Measurements from ENCODE around the gene MINDY4.

MINDY4 gene

DNA sequence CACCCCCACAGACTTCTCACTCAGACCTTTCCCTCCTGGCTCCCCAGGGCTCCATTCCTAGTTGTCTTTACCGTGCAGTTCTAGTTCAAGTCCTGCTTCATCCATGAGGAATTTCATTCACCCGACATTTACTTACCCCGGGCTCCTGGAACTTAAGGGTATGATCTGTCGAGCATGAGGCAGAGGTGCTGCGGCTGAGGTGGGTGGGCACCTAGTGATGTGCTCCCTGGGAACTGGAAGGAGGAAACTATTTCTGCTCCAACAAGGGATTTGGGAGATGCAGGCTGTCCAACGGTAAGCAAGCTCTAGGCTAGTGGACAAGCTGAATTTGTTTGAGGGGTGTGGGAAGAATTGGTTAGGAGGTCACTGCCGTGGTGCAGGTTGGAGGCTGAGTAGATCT is 110.2 kb downstream of the MINDY4 start:
- H3K27ac Mint-ChIP-seq: no peak overlapping the region
- no peaks in the 10 kb centered on the region for H3K4me1 Mint-ChIP-seq (ENCODE audit: low read depth)
- no peak overlapping the region for H3K4me3 Mint-ChIP-seq
- no peaks in the 10 kb centered on the region for H3K36me3 Mint-ChIP-seq (ENCODE audit: low read depth)
- H3K9me3 Mint-ChIP-seq: no peaks in the 10 kb centered on the region
- H3K27me3 Mint-ChIP-seq (ENCODE audit: low read depth): peaks cover 4% of the 10 kb centered on the region

DNA sequence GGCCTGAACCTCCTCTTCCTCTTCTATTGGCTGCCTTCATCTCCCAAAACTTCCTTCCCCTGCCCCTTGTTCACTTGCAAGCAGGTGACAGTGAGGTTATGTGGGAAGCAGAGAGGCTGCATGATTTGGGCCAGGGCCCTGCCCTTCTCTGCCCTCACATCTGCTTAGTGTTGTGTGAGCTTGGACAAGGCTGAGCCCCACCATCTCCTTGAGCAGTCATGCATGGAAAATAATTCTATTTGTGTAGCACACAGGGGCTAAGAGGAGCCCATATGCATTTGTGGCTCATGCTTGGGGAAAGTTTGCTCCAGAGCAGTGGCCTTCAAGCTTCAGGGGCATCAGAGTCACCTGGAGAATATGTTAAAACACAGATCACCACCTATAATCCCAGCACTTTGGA is 113.7 kb downstream of the MINDY4 start:
- H3K27me3 Mint-ChIP-seq (ENCODE audit: low read depth): no peaks in the 10 kb centered on the region
- no peak overlapping the region for H3K4me3 Mint-ChIP-seq
- H3K4me1 Mint-ChIP-seq (ENCODE audit: low read depth): no peaks in the 10 kb centered on the region
- H3K27ac Mint-ChIP-seq: no peak overlapping the region
- H3K36me3 Mint-ChIP-seq (ENCODE audit: low read depth): no peaks in the 10 kb centered on the region
- H3K9me3 Mint-ChIP-seq: no peaks in the 10 kb centered on the region

DNA sequence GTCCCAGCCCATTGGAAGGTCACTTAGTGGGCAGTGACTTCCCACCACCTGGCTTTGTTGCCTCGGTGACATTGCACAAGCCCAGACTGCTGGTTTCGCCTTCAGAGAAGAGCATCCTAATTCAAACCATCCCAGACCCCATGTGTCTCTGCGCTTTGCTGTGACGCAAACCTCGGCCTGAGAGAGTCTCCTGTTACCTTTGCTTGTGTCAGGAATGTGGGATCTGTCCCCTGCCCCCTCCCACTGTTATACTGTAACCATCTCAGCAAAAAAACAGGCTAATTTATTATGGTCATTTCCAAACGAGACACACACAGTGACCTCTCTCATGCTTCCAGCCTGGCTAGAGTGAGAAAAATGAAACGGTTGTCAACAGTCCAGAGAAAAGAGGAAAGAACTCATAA is 115.4 kb downstream of the MINDY4 start:
- no peaks in the 10 kb centered on the region for H3K27me3 Mint-ChIP-seq (ENCODE audit: low read depth)
- H3K27ac Mint-ChIP-seq: no peak overlapping the region
- H3K4me3 Mint-ChIP-seq: no peak overlapping the region
- H3K9me3 Mint-ChIP-seq: no peaks in the 10 kb centered on the region
- H3K4me1 Mint-ChIP-seq (ENCODE audit: low read depth): no peaks in the 10 kb centered on the region
- H3K36me3 Mint-ChIP-seq (ENCODE audit: low read depth): no peaks in the 10 kb centered on the region

DNA sequence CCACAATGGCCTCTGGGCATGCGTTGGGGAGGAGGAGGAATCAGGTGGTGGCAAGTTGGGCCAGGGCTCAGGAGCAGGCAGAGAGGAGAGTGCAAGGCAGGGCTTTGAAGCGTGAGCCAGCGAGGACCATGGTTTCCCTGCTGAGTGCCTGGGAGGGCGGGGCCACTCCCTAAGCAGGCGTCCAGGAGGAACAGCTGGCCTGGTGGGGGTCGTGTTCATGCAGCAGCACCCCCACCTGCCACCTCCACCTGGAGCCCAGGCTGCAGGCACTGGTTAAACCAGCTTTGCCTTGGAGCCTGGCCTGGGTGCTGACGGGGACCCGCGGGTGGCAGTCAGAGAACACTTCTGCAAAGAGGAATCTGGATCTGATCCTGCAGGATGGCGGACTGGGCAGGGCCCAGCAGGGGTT is 116.3 kb downstream of the MINDY4 start:
- no peaks in the 10 kb centered on the region for H3K4me1 Mint-ChIP-seq (ENCODE audit: low read depth)
- no peak overlapping the region for H3K4me3 Mint-ChIP-seq
- H3K9me3 Mint-ChIP-seq: no peaks in the 10 kb centered on the region
- H3K36me3 Mint-ChIP-seq (ENCODE audit: low read depth): no peaks in the 10 kb centered on the region
- no peaks in the 10 kb centered on the region for H3K27me3 Mint-ChIP-seq (ENCODE audit: low read depth)
- H3K27ac Mint-ChIP-seq: no peak overlapping the region

DNA sequence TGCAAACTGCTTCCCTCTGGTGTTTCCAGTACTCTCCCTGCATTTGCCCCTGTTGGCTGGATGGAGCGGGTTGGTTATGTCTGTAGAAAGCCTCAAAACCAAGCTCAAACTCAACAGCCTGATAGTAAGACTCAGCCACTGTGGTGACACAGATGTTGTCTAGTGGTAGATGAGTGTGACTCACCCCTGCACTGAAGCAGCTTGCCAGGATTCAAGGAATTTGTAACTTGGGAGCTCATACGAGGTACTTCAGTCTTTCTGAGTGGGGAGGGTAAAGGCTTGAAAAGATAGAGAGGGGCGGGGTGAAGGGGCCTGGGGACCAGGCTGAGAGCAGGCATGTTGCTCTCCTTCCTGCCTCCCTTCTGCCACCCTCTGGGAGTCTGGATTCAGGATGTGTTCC is 117.5 kb downstream of the MINDY4 start:
- H3K27ac Mint-ChIP-seq: no peak overlapping the region
- H3K27me3 Mint-ChIP-seq (ENCODE audit: low read depth): no peaks in the 10 kb centered on the region
- H3K4me3 Mint-ChIP-seq: no peak overlapping the region
- H3K4me1 Mint-ChIP-seq (ENCODE audit: low read depth): no peaks in the 10 kb centered on the region
- no peaks in the 10 kb centered on the region for H3K36me3 Mint-ChIP-seq (ENCODE audit: low read depth)
- H3K9me3 Mint-ChIP-seq: no peaks in the 10 kb centered on the region

DNA sequence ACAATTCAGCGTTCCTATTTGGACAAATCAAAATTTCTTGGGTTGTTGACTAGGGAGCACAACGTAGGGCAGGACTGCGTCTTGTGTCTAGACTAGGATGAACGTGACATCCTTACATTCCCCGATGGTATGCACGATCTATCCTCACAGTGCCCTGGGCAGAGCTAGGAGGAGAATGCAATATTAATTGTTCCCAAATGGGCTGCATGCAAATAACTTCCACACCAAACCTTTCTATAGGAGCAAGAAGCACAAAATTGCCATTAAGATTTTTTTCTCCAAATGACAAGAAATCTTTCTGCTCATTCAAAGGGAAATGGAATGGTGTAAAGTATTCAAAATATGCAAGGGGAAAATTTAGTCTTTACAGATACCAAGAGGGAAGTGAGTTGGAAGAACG is 119.0 kb downstream of the MINDY4 start:
- H3K9me3 Mint-ChIP-seq: no peaks in the 10 kb centered on the region
- H3K36me3 Mint-ChIP-seq (ENCODE audit: low read depth): no peaks in the 10 kb centered on the region
- no peaks in the 10 kb centered on the region for H3K4me1 Mint-ChIP-seq (ENCODE audit: low read depth)
- H3K27ac Mint-ChIP-seq: no peak overlapping the region
- H3K4me3 Mint-ChIP-seq: no peak overlapping the region
- H3K27me3 Mint-ChIP-seq (ENCODE audit: low read depth): no peaks in the 10 kb centered on the region

DNA sequence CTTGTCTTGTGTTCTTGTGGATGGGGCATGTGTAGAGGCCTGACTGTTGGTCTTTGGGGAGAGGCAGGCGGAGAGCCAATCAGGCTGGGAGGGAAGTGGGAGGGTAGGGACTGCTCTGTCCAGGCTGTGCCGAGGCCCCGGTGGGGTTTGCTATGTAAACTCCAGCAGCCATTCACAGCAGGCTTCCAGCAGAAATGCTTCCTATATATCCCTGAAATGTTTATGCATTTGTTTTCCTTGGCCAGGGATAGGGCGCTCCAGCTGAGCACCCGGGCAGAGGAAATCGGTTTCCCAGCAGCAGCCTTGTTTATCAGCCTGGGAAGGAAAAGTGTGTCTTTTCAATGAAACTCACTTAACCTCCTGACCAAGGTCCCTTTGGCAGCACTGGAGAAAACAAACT is 122.1 kb downstream of the MINDY4 start:
- no peaks in the 10 kb centered on the region for H3K4me1 Mint-ChIP-seq (ENCODE audit: low read depth)
- H3K27ac Mint-ChIP-seq: no peak overlapping the region
- no peaks in the 10 kb centered on the region for H3K27me3 Mint-ChIP-seq (ENCODE audit: low read depth)
- no peaks in the 10 kb centered on the region for H3K9me3 Mint-ChIP-seq
- H3K4me3 Mint-ChIP-seq: no peak overlapping the region
- no peaks in the 10 kb centered on the region for H3K36me3 Mint-ChIP-seq (ENCODE audit: low read depth)

DNA sequence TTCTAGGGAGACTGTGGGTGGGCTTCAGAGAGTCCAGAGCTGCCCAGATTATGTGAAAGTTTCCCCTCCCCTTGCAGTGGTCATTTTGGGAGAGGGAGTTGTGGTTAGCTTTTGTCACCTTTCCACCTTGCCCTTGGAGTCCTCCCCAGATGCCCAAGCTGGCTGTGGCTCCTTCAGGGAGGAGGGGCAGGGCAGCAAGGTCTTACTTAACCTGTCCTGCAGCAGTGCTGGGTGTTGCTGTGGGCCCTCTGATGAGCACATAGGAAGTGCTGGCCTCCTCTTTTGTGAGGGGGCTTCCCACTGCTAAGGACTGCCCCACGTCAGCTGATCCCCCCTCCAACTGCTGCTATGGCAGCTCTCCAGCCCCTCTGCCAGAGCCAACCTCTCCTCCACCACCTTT is 122.8 kb downstream of the MINDY4 start:
- no peak overlapping the region for H3K4me3 Mint-ChIP-seq
- H3K27ac Mint-ChIP-seq: no peak overlapping the region
- H3K4me1 Mint-ChIP-seq (ENCODE audit: low read depth): no peaks in the 10 kb centered on the region
- no peaks in the 10 kb centered on the region for H3K9me3 Mint-ChIP-seq
- H3K36me3 Mint-ChIP-seq (ENCODE audit: low read depth): no peaks in the 10 kb centered on the region
- no peaks in the 10 kb centered on the region for H3K27me3 Mint-ChIP-seq (ENCODE audit: low read depth)

DNA sequence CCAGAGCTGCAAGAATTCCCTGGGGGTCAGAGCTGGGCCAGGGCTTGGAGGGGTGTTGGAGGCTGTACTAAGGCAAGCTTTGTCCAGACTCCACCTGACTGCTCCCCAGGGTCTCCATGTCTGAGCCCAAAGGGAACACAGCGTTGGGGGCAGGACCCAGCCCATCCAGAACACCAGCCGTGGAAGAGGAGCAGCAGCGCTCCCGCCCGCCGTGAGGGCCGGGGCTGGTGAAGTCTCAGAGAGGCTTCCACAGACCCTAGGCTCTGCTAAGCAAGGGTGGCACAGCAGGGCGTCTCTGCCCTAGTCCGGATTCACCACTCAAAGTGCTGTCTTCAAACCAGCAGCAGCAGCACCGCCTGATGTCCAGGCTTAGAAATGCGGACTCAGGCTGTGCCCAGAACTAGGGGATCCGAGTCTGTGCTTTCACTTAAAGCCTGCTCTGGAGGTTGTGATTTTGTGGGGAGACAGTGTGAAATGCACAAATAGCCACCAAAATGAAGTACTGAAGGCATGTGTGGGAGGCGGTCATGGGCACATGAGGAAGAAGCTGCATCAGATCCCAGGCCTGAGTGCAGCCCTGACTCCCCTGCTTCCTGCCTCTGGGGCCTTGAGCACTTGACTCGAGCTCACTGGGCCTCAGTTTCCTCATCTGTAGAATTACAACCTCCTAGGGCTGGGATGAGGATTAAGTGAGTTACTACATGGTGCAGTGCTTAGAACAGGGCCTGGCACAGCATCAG is 123.8 kb downstream of the MINDY4 start:
- no peak overlapping the region for H3K4me3 Mint-ChIP-seq
- no peaks in the 10 kb centered on the region for H3K9me3 Mint-ChIP-seq
- no peaks in the 10 kb centered on the region for H3K4me1 Mint-ChIP-seq (ENCODE audit: low read depth)
- no peak overlapping the region for H3K27ac Mint-ChIP-seq
- H3K27me3 Mint-ChIP-seq (ENCODE audit: low read depth): no peaks in the 10 kb centered on the region
- H3K36me3 Mint-ChIP-seq (ENCODE audit: low read depth): no peaks in the 10 kb centered on the region

DNA sequence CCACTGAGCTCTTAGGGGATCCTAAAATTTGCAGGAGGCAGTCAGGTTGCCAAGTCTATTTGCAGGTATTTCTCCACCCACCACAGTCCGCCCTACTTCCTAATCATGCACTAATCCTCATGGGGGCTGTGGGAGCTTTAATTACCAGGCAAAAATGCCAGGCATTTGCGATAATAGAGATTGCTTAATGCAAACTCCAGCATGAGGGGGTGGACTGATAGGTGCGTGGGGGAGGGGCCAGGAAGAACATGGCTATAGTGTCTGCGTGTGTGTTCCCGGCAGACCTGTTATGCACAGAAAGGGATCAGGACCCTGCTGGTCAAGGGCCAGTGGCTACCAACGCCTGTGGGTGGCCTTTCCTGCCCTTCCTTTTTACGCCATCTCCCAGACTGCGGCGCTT is 124.8 kb downstream of the MINDY4 start:
- Mint-ChIP-seq H3K4me1 (ENCODE audit: low read depth) (no peaks in the 10 kb centered on the region), H3K27me3 (ENCODE audit: low read depth) (no peaks in the 10 kb centered on the region), H3K9me3 (no peaks in the 10 kb centered on the region), H3K4me3 (no peak overlapping the region), H3K27ac (no peak overlapping the region), H3K36me3 (ENCODE audit: low read depth) (no peaks in the 10 kb centered on the region)

DNA sequence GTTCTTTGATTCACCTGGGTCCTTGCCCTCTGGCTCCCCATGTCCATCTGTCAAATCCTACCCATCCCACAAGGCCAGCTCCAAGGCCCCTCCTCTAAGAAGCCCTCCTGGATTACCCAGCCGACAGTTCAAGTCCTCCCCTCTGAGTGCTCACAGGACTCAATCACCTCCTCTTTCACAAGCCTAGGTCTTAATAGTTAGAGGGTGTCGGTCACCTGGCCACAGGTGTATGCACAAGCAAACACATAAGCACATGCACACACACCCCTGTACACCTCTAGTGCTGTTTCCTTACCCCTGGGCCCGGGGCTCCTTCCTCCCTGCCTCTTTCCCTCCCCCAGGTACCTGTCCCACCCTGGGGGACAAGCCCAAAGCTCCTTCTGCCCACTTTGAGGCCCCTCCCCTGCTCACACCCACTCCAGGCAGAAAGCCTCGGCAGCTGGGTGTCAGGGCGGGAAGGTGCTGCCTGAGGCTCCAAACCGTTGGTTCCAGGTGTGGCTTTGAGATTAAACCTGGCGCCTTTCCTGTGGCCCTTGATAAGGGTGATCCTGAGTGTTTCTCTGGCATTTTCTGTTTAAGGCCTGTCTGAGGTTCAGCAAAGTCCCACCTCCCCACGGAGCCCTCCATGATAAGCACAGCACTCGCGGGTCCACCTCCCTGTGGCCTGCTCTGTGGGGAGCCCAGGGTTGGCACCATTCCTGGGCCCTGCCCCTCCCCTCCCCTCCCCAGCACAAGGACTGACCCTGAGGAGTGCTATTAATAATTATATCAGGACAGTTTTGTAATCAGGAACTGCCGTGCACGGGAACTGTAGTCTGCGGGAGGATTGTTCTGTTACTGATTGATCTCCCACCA is 125.8 kb downstream of the MINDY4 start:
- no peaks in the 10 kb centered on the region for H3K9me3 Mint-ChIP-seq
- H3K4me3 Mint-ChIP-seq: no peak overlapping the region
- no peaks in the 10 kb centered on the region for H3K36me3 Mint-ChIP-seq (ENCODE audit: low read depth)
- no peak overlapping the region for H3K27ac Mint-ChIP-seq
- peaks cover 2% of the 10 kb centered on the region for H3K4me1 Mint-ChIP-seq (ENCODE audit: low read depth)
- no peaks in the 10 kb centered on the region for H3K27me3 Mint-ChIP-seq (ENCODE audit: low read depth)

DNA sequence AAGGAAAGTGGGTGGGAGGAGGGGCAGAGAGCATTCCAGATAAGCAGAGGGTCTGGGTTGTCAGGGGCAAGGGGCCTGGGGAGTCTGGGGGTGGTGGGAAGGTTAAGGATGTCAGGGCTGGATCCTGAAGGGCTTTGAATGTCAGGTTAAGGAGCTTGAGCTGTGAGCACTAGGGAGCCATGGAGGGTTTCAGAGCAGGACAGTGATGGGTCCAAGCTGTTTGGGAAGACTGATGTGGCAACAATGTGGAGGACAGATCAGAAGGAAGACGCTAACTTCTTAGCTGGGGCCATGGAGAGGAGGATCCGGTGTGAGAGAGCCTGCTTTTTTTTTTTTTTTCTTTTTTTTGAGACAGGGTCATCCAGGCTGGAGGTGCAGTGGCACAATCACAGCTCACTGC is 126.6 kb downstream of the MINDY4 start:
- no peaks in the 10 kb centered on the region for H3K36me3 Mint-ChIP-seq (ENCODE audit: low read depth)

DNA sequence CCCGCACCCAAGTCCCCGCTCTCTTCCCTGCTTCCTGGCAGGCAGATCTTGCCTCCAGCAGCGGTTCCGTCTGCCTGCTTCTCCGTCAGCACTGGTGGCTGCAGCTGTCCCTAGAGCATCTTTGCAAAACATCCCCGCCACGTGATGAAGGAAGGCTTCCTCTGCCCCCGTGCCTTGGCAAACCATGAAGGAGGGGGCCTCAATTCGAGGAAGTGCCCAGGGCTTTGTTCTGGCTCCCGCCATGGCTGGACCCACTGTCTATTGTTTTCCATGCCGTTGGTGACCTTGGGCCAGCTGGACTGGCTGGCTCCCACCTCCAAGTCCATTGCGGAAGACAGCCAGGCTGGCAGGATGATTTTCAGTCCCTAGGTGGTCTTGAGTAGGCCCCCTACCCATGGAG is 127.2 kb downstream of the MINDY4 start:
- H3K36me3 Mint-ChIP-seq (ENCODE audit: low read depth): no peaks in the 10 kb centered on the region
- H3K9me3 Mint-ChIP-seq: no peaks in the 10 kb centered on the region
- H3K4me3 Mint-ChIP-seq: no peak overlapping the region
- no peak overlapping the region for H3K27ac Mint-ChIP-seq
- H3K27me3 Mint-ChIP-seq (ENCODE audit: low read depth): no peaks in the 10 kb centered on the region
- H3K4me1 Mint-ChIP-seq (ENCODE audit: low read depth): peaks cover 2% of the 10 kb centered on the region

More for the DNA sequence above, 126.6 kb downstream of the MINDY4 start:
- Mint-ChIP-seq H3K9me3 (no peaks in the 10 kb centered on the region), H3K27ac (no peak overlapping the region), H3K27me3 (ENCODE audit: low read depth) (no peaks in the 10 kb centered on the region), H3K4me3 (no peak overlapping the region), H3K4me1 (ENCODE audit: low read depth) (peaks cover 2% of the 10 kb centered on the region)

DNA sequence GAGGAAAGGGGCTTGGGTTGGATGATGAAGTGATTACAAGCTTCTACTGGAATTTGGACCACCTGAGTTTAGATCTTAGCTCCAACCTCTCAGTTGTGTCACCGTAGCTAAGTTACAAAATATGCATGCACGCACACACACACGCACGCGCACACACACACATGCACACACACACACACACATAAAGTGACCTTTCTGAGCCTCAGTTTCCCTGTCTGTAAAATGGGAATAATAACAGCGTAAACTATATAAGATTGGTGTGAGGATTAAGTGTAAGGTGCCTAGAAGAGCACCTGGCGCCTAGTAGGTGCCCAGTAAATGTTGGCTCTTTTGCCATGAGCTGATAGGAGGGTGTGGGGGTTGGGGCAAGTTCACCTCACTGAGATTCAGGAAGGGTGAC is 127.8 kb downstream of the MINDY4 start:
- Mint-ChIP-seq H3K4me3 (no peak overlapping the region), H3K27me3 (ENCODE audit: low read depth) (no peaks in the 10 kb centered on the region), H3K27ac (no peak overlapping the region), H3K36me3 (ENCODE audit: low read depth) (no peaks in the 10 kb centered on the region), H3K4me1 (ENCODE audit: low read depth) (peaks cover 2% of the 10 kb centered on the region), H3K9me3 (no peaks in the 10 kb centered on the region)

DNA sequence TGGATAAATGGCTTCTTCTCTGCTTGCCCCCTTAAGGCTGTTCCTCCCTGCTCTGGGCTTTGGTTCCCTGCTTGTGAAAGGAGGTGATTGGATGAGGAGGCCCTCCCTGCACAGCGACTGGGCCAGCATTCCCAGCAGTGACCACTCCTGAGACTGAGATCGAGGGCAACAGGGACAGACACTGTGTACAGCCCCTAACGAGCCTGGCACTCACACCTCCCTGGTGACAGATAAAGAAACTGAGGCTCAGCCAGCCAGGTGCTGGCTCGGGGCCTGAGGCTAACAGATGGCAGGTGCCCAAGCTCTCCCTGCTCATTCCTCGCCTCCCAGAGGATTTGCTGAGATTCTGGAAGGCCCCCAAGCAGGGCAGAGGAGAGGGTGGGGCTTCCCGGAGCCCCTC is 128.4 kb downstream of the MINDY4 start:
- Mint-ChIP-seq H3K36me3 (ENCODE audit: low read depth) (no peaks in the 10 kb centered on the region), H3K27me3 (ENCODE audit: low read depth) (no peaks in the 10 kb centered on the region), H3K9me3 (no peaks in the 10 kb centered on the region), H3K27ac (no peak overlapping the region), H3K4me1 (ENCODE audit: low read depth) (peaks cover 2% of the 10 kb centered on the region), H3K4me3 (no peak overlapping the region)
